Measurements from ENCODE around the gene KRT84. TPM values are rescaled to one million over a fixed set of nuclear protein-coding genes. Genes with fewer than 3 reads are reported as not detected.

The KRT84 gene
- total and polyA plus RNA-seq, 9 of the 15 experiments (the other 6 are each of a cell fraction or from before 2014, with no cell fraction given) = not detected

GRCh38 chr12:52378091-52378490 lies 7.4 kb downstream of the KRT84 start (continued):
- TF ChIP-seq L3MBTL2 (IDR thresholded peaks at IDR 0.05) (no peak), ZNF780A (CRISPR knock-in tag; IDR thresholded peaks at IDR 0.05) (no peak), ZNF518B (CRISPR knock-in tag; IDR thresholded peaks at IDR 0.05) (no peak), CHD2 (IDR thresholded peaks at IDR 0.05; ENCODE audit: low read depth, low read length) (no peak)

GRCh38 chr12:52377266-52377665 lies 8.2 kb downstream of the KRT84 start:
- TF ChIP-seq PHF21A (IDR thresholded peaks at IDR 0.05; ENCODE audit: borderline replicate concordance, low read depth) (no peak), REST (IDR thresholded peaks at IDR 0.05; ENCODE audit: borderline replicate concordance) (no peak), REST (CRISPR knock-in tag; IDR thresholded peaks at IDR 0.05; ENCODE audit: low read depth) (no peak), GTF2E2 (tag; IDR thresholded peaks at IDR 0.05) (no peak), ZKSCAN8 (CRISPR knock-in tag; IDR thresholded peaks at IDR 0.05) (no peak), ZNF175 (CRISPR knock-in tag; IDR thresholded peaks at IDR 0.05; ENCODE audit: low read depth) (no peak)
- 3% methylated on average over 8 of the region's 8 CpGs for WGBS (ENCODE audit: insufficient coverage, low coverage, missing lambda C conversion rate)
- Histone ChIP-seq H3K9ac (ENCODE audit: insufficient read depth in 1 of 2, low read depth in 2 of 2, low read length in 2 of 2) (no peak overlapping the region), H3K27me3 (ENCODE audit: control insufficient read depth in 2 of 2, insufficient read depth in 2 of 2, low read length in 2 of 2) (peaks cover 5 to 42% of the 10 kb centered on the region in 2 experiments; a peak in 4 of 5 replicates), H3K79me2 (ENCODE audit: control insufficient read depth, insufficient read depth, low read length) (no peaks in the 10 kb centered on the region), H3K4me1 (replicated peaks in 1 of 2; ENCODE audit: control insufficient read depth in 2 of 2, insufficient read depth in 2 of 2, low read length in 2 of 2) (peaks cover 0 to 5% of the 10 kb centered on the region in 2 experiments; a peak in 1 of 5 replicates), H3K9me1 (ENCODE audit: control insufficient read depth, insufficient read depth, low read length) (no peaks in the 10 kb centered on the region), H3K27ac (ENCODE audit: extremely low read depth, low read depth, low read length) (no peak overlapping the region), H3K36me3 (ENCODE audit: control insufficient read depth, insufficient read depth, low read length) (no peaks in the 10 kb centered on the region), H4K20me1 (replicated peaks; ENCODE audit: control insufficient read depth, insufficient read depth, low read length) (no peaks in the 10 kb centered on the region), H3K4me3 (no peak overlapping the region), H3K9me3 (replicated peaks; ENCODE audit: control insufficient read depth, insufficient read depth, low read depth, low read length) (no peaks in the 10 kb centered on the region), H3K4me2 (ENCODE audit: insufficient read depth, low read length) (no peak overlapping the region), H2AFZ (ENCODE audit: low read depth, low read length) (no peak overlapping the region)
- ATAC-seq (no peak), DNase-seq (ENCODE audit: extremely low read depth in 1 of 4, low spot score in 3 of 4) (no peak), FAIRE-seq (no peak)
- ChIA-PET CTCF (ENCODE audit: low intra/inter-chr PET ratio) (no interaction called here), POLR2A (interaction anchor here (1.2 kb wide), 1 partner anchor 489 kb away, joined by 3 read pairs; no protein-coding TSS in a partner anchor)
- in situ Hi-C loops (cut with MboI) = no loop called here
- no TSS peak for BruUV-seq (replicated peaks)
- intact Hi-C loops (cut with micrococcal nuclease) = loop anchor here (10.0 kb wide), 1 partner anchor 608 kb away; no protein-coding TSS in a partner anchor
